CD4-positive, alpha-beta T cell (primary cell): Measurements from ENCODE around the gene AHRR. TPM values are rescaled to one million over a fixed set of nuclear protein-coding genes. Genes with fewer than 3 reads are reported as not detected.

Source experiments
- ATAC-seq: fragments of 200-7000 bp; cut with Tn5 transposase; one replicate; pipeline ENCODE4 v1.10.0; 2022; ENCODE audit warnings: mild to moderate bottlenecking; ENCODE audit not compliant: poor library complexity
- CTCF ChIA-PET: fragments of 350-600 bp; sonication (Branson Sonifier 250); formaldehyde crosslinking; loops from one replicate; lab custom pipeline; 2021; ENCODE audit warnings: antibody characterized with exemption, inconsistent platforms; lab: Charles Lee
- POLR2A ChIA-PET: fragments of 350-600 bp; sonication (Branson Sonifier 250); formaldehyde crosslinking; loops from one replicate; lab custom pipeline; 2021; ENCODE audit warnings: antibody characterized with exemption, inconsistent platforms; lab: Charles Lee
- DNase-seq, 14 experiments: peaks; one replicate each; pipeline ENCODE4 v3.0.0-alpha.2; 2013 to 2020; ENCODE audit warnings: mixed read lengths in 2 of 14
- H3K27ac ChIP-seq, 2 donors: one replicate each; pipeline versions ENCODE4 v1.5.1 to v1.7.0; 2013; ENCODE audit warnings: low read length in 2 of 2, low read depth in 1 of 2, mild to moderate bottlenecking in 1 of 2
- H3K27me3 ChIP-seq, 2 experiments: 1 replicate in 1 of 2; 2 replicates in 1 of 2; pipeline versions ENCODE4 v1.6.1 to v1.7.0; 2013; ENCODE audit warnings: low read length in 2 of 2, control low read depth in 1 of 2, mild to moderate bottlenecking in 1 of 2, moderate library complexity in 1 of 2; ENCODE audit not compliant: insufficient read depth in 2 of 2, control insufficient read depth in 1 of 2
- H3K36me3 ChIP-seq: one replicate; pipeline ENCODE4 v1.6.1; 2013; ENCODE audit warnings: low read length, control low read depth; ENCODE audit not compliant: insufficient read depth
- H3K4me1 ChIP-seq: one replicate; pipeline ENCODE4 v1.6.1; 2013; ENCODE audit warnings: low read length, control low read depth; ENCODE audit not compliant: insufficient read depth
- H3K4me3 ChIP-seq: one replicate; pipeline ENCODE4 v1.5.1; 2013; ENCODE audit warnings: mild to moderate bottlenecking, low read length, moderate library complexity
- H3K9me3 ChIP-seq, 2 experiments: 1 replicate in 1 of 2; 2 replicates in 1 of 2; pipeline versions ENCODE4 v1.6.1 to v1.7.0; 2013; ENCODE audit warnings: low read length in 2 of 2, mild to moderate bottlenecking in 2 of 2, control low read depth in 1 of 2, moderate library complexity in 1 of 2; ENCODE audit not compliant: control insufficient read depth in 1 of 2, insufficient read depth in 1 of 2
- H3K27ac Mint-ChIP-seq: one replicate; pipeline ENCODE4 v1.8.0; 2020; ENCODE audit warnings: mixed read lengths
- H3K27me3 Mint-ChIP-seq: one replicate; pipeline ENCODE4 v1.8.0; 2021; ENCODE audit warnings: mixed read lengths
- H3K36me3 Mint-ChIP-seq: one replicate; pipeline ENCODE4 v1.8.0; 2021; ENCODE audit warnings: low read depth, mixed read lengths
- H3K4me1 Mint-ChIP-seq: one replicate; pipeline ENCODE4 v1.8.0; 2021; ENCODE audit warnings: low read depth, mixed read lengths
- H3K4me3 Mint-ChIP-seq: one replicate; pipeline ENCODE4 v1.8.0; 2020; ENCODE audit warnings: mild to moderate bottlenecking, mixed read lengths
- H3K9me3 Mint-ChIP-seq: one replicate; pipeline ENCODE4 v1.8.0; 2020; ENCODE audit warnings: mixed read lengths
- intact Hi-C, 2 experiments: fragments of 100-400 bp; cut with DNase I in 1 of 2; cut with micrococcal nuclease in 1 of 2; formaldehyde crosslinking; loops; one replicate each; pipeline versions ENCODE4 v1.15.1 to v1.9.0; 2023 to 2025; cut with DNase I, micrococcal nuclease
- total RNA-seq, 174 experiments: library from RNA in 2 of 174; stranded (reverse) in 2 of 174; gene quantifications; one replicate each; pipeline ENCODE4 v1.2.3 and lab custom pipeline; 2021 to 2026
- TF ChIP-seq, protein P1 (sequence below): fragments of 200-600 bp; IDR thresholded peaks from one replicate; pipeline ENCODE4 v1.8.0; 2022; ENCODE audit warnings: antibody characterized with exemption, mild to moderate bottlenecking

AHRR gene
- total RNA-seq, 2 experiments from 2014 or later, result 0.45 to 0.63 TPM

DNA sequence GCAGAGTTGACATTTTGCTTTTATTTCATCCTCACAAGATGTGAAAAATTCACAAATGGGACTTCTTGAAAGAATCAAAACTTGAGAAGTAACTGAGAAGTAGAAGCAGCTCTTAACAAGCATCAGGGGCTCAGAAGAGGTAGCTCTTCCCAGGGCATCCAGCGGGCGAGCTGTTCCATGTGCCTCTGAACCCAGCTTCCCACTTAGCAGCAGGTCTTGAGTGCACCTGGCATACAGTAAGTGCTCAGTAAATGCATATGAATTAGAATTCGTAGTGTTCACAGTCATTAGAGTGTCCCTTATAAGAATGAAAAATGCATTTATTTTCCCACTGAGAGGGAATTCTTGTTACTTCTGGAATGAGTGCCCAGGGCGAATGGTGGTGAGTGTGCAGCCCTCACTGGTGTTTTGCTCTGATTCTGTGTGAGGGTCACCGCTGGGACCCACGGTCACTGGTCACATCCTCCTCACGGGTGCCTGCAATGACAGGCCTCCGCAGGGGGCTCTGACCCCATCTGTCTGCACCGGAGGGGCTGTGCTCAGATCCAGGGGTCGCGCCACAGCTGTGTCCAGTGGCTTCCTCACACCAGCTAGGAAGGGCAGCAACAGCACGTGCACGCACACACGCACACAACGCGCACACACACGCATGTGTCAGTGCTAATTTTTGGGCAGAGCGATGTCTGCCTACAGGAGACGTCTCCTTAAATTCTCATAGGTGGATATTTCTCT is 148.4 kb downstream of the AHRR start:
- peaks cover 5% of the 10 kb centered on the region for H3K27me3 Mint-ChIP-seq
- ChIA-PET CTCF (interaction anchor here (0.9 kb wide), 1 partner anchor 23 kb away, joined by 4 read pairs; no protein-coding TSS in a partner anchor), POLR2A (no interaction called here)
- ATAC-seq, result no peak
- DNase-seq, result peak in 1 of 14 experiments; percentile 6
- Histone ChIP-seq H3K4me1 (peaks cover 38% of the 10 kb centered on the region), H3K27me3 (peaks cover 2 to 4% of the 10 kb centered on the region in 2 experiments), H3K9me3 (no peaks in the 10 kb centered on the region), H3K36me3 (peaks cover 19% of the 10 kb centered on the region), H3K27ac (no peak overlapping the region), H3K4me3 (no peak overlapping the region)
- H3K4me3 Mint-ChIP-seq, result peak overlapping the region; percentile 68
- intact Hi-C loops, result loop anchor here in 1 of 2 experiments (5.0 kb wide), 2 partner anchors 198 to 248 kb away; partner anchors contain the start of gene PDCD6
- no peaks in the 10 kb centered on the region for H3K9me3 Mint-ChIP-seq
- TF ChIP-seq, protein P1, sequence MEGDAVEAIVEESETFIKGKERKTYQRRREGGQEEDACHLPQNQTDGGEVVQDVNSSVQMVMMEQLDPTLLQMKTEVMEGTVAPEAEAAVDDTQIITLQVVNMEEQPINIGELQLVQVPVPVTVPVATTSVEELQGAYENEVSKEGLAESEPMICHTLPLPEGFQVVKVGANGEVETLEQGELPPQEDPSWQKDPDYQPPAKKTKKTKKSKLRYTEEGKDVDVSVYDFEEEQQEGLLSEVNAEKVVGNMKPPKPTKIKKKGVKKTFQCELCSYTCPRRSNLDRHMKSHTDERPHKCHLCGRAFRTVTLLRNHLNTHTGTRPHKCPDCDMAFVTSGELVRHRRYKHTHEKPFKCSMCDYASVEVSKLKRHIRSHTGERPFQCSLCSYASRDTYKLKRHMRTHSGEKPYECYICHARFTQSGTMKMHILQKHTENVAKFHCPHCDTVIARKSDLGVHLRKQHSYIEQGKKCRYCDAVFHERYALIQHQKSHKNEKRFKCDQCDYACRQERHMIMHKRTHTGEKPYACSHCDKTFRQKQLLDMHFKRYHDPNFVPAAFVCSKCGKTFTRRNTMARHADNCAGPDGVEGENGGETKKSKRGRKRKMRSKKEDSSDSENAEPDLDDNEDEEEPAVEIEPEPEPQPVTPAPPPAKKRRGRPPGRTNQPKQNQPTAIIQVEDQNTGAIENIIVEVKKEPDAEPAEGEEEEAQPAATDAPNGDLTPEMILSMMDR, result no peak
- peaks cover 16% of the 10 kb centered on the region for H3K36me3 Mint-ChIP-seq
- H3K27ac Mint-ChIP-seq, result peak overlapping the region; percentile 53
- H3K4me1 Mint-ChIP-seq, result peaks cover 27% of the 10 kb centered on the region

DNA sequence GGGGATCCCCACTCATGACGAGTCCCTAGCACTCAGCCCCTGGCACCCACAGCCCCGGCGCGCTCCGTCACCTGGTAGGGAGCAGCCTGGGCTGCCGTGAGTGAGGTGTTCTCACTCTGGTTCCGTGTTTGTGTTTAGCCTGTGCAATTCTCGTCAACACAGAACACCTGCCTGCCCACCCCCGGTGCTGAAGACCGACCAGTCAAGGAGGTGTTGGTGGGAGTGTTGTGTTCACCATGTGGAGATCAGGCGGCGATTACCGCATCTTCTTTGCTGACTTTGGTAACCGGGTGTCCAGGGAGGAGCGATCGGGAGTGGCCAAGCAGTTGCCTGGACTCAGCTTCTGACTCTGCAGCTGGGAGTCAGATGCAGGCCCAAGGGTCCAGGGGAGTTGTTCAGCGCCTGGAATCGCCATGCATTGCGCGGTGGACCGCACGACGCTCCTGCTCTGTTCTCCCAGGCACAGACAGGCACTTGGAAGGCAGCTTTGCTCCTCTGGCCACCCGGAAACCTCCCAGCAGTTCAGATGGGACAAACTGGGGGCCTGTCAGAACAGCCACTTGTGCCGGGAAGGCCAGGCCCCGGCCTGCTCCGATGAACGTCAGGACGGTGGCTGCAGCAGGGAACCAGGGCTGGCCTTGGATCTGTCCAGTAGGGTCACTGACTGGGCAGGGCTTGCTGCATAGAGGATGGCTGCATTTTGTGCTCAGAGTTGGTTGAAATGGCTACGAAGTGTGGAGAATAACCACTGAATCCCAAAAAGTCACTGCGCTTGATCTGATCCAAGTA is 149.6 kb downstream of the AHRR start:
- ChIA-PET CTCF (interaction anchor here (1.2 kb wide), 1 partner anchor 24 kb away, joined by 4 read pairs; no protein-coding TSS in a partner anchor), POLR2A (interaction anchor here (1.0 to 3.2 kb wide), 6 partner anchors 7 to 141 kb away, joined by 4 to 22 read pairs (median 4); partner anchors contain the start of genes CEP72 and EXOC3)
- TF ChIP-seq, protein P1, result no peak
- ATAC-seq (no peak), DNase-seq (peak in 1 of 14 experiments; percentile 4)
- Histone ChIP-seq H3K9me3 (peaks cover 0 to 6% of the 10 kb centered on the region in 2 experiments), H3K27ac (no peak overlapping the region), H3K4me1 (peaks cover 42% of the 10 kb centered on the region), H3K27me3 (peaks cover 5 to 14% of the 10 kb centered on the region in 2 experiments), H3K4me3 (peak overlapping the region; percentile 63), H3K36me3 (peaks cover 19% of the 10 kb centered on the region)
- H3K4me1 Mint-ChIP-seq, result peaks cover 27% of the 10 kb centered on the region
- intact Hi-C loops, result loop anchor here in 1 of 2 experiments (5.0 kb wide), 2 partner anchors 199 to 249 kb away; partner anchors contain the start of gene PDCD6
- peaks cover 9% of the 10 kb centered on the region for H3K27me3 Mint-ChIP-seq
- peak overlapping the region; percentile 87 for H3K27ac Mint-ChIP-seq
- peaks cover 16% of the 10 kb centered on the region for H3K36me3 Mint-ChIP-seq
- no peaks in the 10 kb centered on the region for H3K9me3 Mint-ChIP-seq
- H3K4me3 Mint-ChIP-seq, result peak overlapping the region; percentile 87

DNA sequence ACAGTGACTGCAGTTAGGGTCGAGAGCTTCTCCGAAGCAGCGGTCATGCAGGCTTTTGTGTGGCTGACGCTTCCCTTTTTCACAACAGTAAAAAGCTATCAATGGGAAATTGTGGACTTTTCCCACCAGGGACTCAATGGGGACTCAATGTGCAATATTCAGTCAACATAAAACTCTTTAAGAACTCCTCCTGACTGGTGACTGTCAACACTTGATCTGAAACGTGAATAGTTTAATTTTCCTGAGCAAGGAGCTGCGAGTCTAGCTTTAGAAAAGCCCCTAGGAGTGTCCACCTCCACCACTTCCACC is 150.2 kb downstream of the AHRR start:
- Histone ChIP-seq H3K9me3 (peaks cover 0 to 11% of the 10 kb centered on the region in 2 experiments), H3K27me3 (peaks cover 11 to 14% of the 10 kb centered on the region in 2 experiments), H3K4me3 (peak overlapping the region; percentile 63), H3K27ac (peak overlapping the region in 1 of 2 donors; percentile 74), H3K4me1 (peaks cover 42% of the 10 kb centered on the region), H3K36me3 (peaks cover 18% of the 10 kb centered on the region)
- peaks cover 16% of the 10 kb centered on the region for H3K36me3 Mint-ChIP-seq
- H3K27ac Mint-ChIP-seq, result peak overlapping the region; percentile 87
- POLR2A ChIA-PET, result interaction anchor here (0.6 to 3.2 kb wide), 8 partner anchors 8 to 140 kb away, joined by 3 to 22 read pairs (median 4); partner anchors contain the start of genes CEP72 and EXOC3
- no peak for ATAC-seq
- TF ChIP-seq, protein P1, result no peak
- H3K27me3 Mint-ChIP-seq, result peaks cover 9% of the 10 kb centered on the region
- peaks cover 27% of the 10 kb centered on the region for H3K4me1 Mint-ChIP-seq
- no peaks in the 10 kb centered on the region for H3K9me3 Mint-ChIP-seq
- peak overlapping the region; percentile 87 for H3K4me3 Mint-ChIP-seq
- intact Hi-C loops, result loop anchor here (1.0 to 5.0 kb wide), 5 partner anchors 7 to 249 kb away; partner anchors contain the start of gene PDCD6 (in 1 of the 2)
- DNase-seq, result no peak
- CTCF ChIA-PET, result interaction anchor here (1.2 kb wide), 1 partner anchor 25 kb away, joined by 4 read pairs; no protein-coding TSS in a partner anchor
